Colon (tissue), 2 donors: ENCODE measurements around the gene FAM209A.
"Not testable (repeated sequence)": the region's sequence is repeated elsewhere in the genome, so short reads cannot be mapped to it uniquely, and the experiment has no call there.

ENCODE experiments used
- FAIRE-seq: peaks from 2 replicates; lab custom pipeline; 2012; peaks lifted over from hg19 to GRCh38; lab: Jason Lieb, UNC
- donor health status: control.
- donor health status: control.

FAM209A gene

GRCh38 chr20:56540415-56540814 lies 15.9 kb downstream of the FAM209A start:
- FAIRE-seq, result no peak

GRCh38 chr20:56542489-56543030 lies 18.0 kb downstream of the FAM209A start:
- FAIRE-seq, result no peak

GRCh38 chr20:56551571-56551970 lies 27.0 kb downstream of the FAM209A start:
- FAIRE-seq, result no peak

- FAIRE-seq, result no peak
These were observed 28.5 kb downstream of the FAM209A start for GRCh38 chr20:56552911-56553629.

GRCh38 chr20:56554869-56555268 lies 30.3 kb downstream of the FAM209A start:
- no peak for FAIRE-seq

- no peak for FAIRE-seq
These were observed 34.4 kb downstream of the FAM209A start for GRCh38 chr20:56558968-56559367.

- FAIRE-seq, result not testable (repeated sequence)
These were observed 40.0 kb downstream of the FAM209A start for GRCh38 chr20:56564526-56564925.

GRCh38 chr20:56565511-56565910 lies 41.0 kb downstream of the FAM209A start:
- no peak for FAIRE-seq

GRCh38 chr20:56566621-56567020 lies 42.1 kb downstream of the FAM209A start:
- no peak for FAIRE-seq

- FAIRE-seq, result no peak
These were observed 46.3 kb downstream of the FAM209A start for GRCh38 chr20:56570832-56571231.

- no peak for FAIRE-seq
These were observed 47.6 kb downstream of the FAM209A start for GRCh38 chr20:56572172-56572571.

GRCh38 chr20:56573986-56574385 lies 49.4 kb downstream of the FAM209A start:
- no peak for FAIRE-seq

GRCh38 chr20:56574531-56575142 lies 50.1 kb downstream of the FAM209A start:
- no peak for FAIRE-seq

- FAIRE-seq, result no peak
These were observed 50.6 kb downstream of the FAM209A start for GRCh38 chr20:56575157-56575556.
